Stimulated activated CD8-positive, alpha-beta memory T cell treated with anti-CD3 and anti-CD28 coated beads, Interleukin-4, amount 100 ng/mL, for 48 hours (primary cell): ENCODE measurements around the gene ZER1.
"Not testable (repeated sequence)": the region's sequence is repeated elsewhere in the genome, so short reads cannot be mapped to it uniquely, and the experiment has no call there.

Experiments
- DNase-seq: peaks from one replicate; pipeline ENCODE4 v3.0.0-alpha.2; 2020

The ZER1 gene

GRCh38 chr9:128713941-128714573 is 57.7 kb downstream of the ZER1 start:
- no peak for DNase-seq

- no peak for DNase-seq
Measured at GRCh38 chr9:128713411-128713780, 58.3 kb downstream of the ZER1 start.

- DNase-seq, result no peak
Measured at GRCh38 chr9:128712451-128713410, 59.0 kb downstream of the ZER1 start.

GRCh38 chr9:128707446-128707845 is 64.3 kb downstream of the ZER1 start:
- DNase-seq, result no peak

GRCh38 chr9:128706671-128707381 is 64.9 kb downstream of the ZER1 start:
- DNase-seq, result no peak

GRCh38 chr9:128706045-128706444 is 65.7 kb downstream of the ZER1 start:
- DNase-seq, result no peak

GRCh38 chr9:128705051-128705965 is 66.4 kb downstream of the ZER1 start:
- DNase-seq, result no peak

- DNase-seq, result no peak
Measured at GRCh38 chr9:128704356-128704670, 67.4 kb downstream of the ZER1 start.

GRCh38 chr9:128703616-128704355 is 67.9 kb downstream of the ZER1 start:
- DNase-seq, result no peak

GRCh38 chr9:128702949-128703615 is 68.6 kb downstream of the ZER1 start:
- peak; percentile 57 for DNase-seq

GRCh38 chr9:128702445-128702948 is 69.2 kb downstream of the ZER1 start, which contains the start of gene PKN3:
TSS of gene PKN3 (plus strand) at chr9:128702503. CDS start at chr9:128702916, 413 bp downstream.
- DNase-seq, result peak; percentile 97

GRCh38 chr9:128701227-128701854 is 70.4 kb downstream of the ZER1 start:
- DNase-seq, result no peak

- DNase-seq, result not testable (repeated sequence)
Measured at GRCh38 chr9:128699096-128699795, 72.5 kb downstream of the ZER1 start.

GRCh38 chr9:128696923-128697707 is 74.6 kb downstream of the ZER1 start:
- no peak for DNase-seq

- no peak for DNase-seq
Measured at GRCh38 chr9:128694344-128694743, 77.4 kb downstream of the ZER1 start.

- not testable (repeated sequence) for DNase-seq
Measured at GRCh38 chr9:128693738-128694137, 78.0 kb downstream of the ZER1 start.

GRCh38 chr9:128690684-128691034 is 81.1 kb downstream of the ZER1 start:
- DNase-seq, result no peak

GRCh38 chr9:128689820-128690683 is 81.7 kb downstream of the ZER1 start:
- DNase-seq, result peak; percentile 55
